Measurements from ENCODE around the gene ENTPD7. TPM values are rescaled to one million over a fixed set of nuclear protein-coding genes. Genes with fewer than 3 reads are reported as not detected.
A peak's percentile ranks its signal among the peaks of the same experiment; 100 is the strongest.

The ENTPD7 gene
- total and polyA plus RNA-seq, 9 of the 15 experiments (the other 6 are each of a cell fraction or from before 2014, with no cell fraction given) = 1.4 to 13.9 (median 8.5) TPM

- FAIRE-seq (peak; percentile 77), ATAC-seq (peak; percentile 83), DNase-seq (ENCODE audit: extremely low read depth in 1 of 4, low spot score in 3 of 4) (peak; percentile 40 to 61 (median 58))
- Histone ChIP-seq H3K4me3 (no peak overlapping the region), H2AFZ (ENCODE audit: low read depth, low read length) (no peak overlapping the region), H3K36me3 (ENCODE audit: control insufficient read depth, insufficient read depth, low read length) (peaks cover 52% of the 10 kb centered on the region; the same call in 2 of the 3 replicates), H3K9me1 (ENCODE audit: control insufficient read depth, insufficient read depth, low read length) (no peaks in the 10 kb centered on the region), H4K20me1 (replicated peaks; ENCODE audit: control insufficient read depth, insufficient read depth, low read length) (no peaks in the 10 kb centered on the region; the same call in none of the 2 replicates), H3K9me3 (replicated peaks; ENCODE audit: control insufficient read depth, insufficient read depth, low read depth, low read length) (no peaks in the 10 kb centered on the region), H3K27me3 (ENCODE audit: control insufficient read depth in 2 of 2, insufficient read depth in 2 of 2, low read length in 2 of 2) (no peaks in the 10 kb centered on the region), H3K79me2 (ENCODE audit: control insufficient read depth, insufficient read depth, low read length) (peaks cover 16% of the 10 kb centered on the region), H3K9ac (ENCODE audit: insufficient read depth in 1 of 2, low read depth in 2 of 2, low read length in 2 of 2) (no peak overlapping the region), H3K4me1 (replicated peaks in 1 of 2; ENCODE audit: control insufficient read depth in 2 of 2, insufficient read depth in 2 of 2, low read length in 2 of 2) (peaks cover 0 to 4% of the 10 kb centered on the region in 2 experiments; a peak in 3 of 5 replicates), H3K4me2 (ENCODE audit: insufficient read depth, low read length) (no peak overlapping the region), H3K27ac (ENCODE audit: extremely low read depth, low read depth, low read length) (no peak overlapping the region)
- CTCF ChIA-PET (ENCODE audit: low intra/inter-chr PET ratio) = interaction anchor here (0.7 to 2.2 kb wide), 4 partner anchors 52 to 395 kb away, joined by 3 to 14 read pairs (median 11); no protein-coding TSS in a partner anchor
- BruUV-seq (replicated peaks) = no TSS peak
- intact Hi-C loops (cut with micrococcal nuclease) = loop anchor here (2.0 kb wide), 3 partner anchors 51 to 219 kb away; no protein-coding TSS in a partner anchor
- POLR2A ChIA-PET = interaction anchor here (0.6 to 1.4 kb wide), 3 partner anchors 8 to 775 kb away, joined by 3 to 9 read pairs (median 4); partner anchors contain the start of gene SLC25A28
- in situ Hi-C loops (cut with MboI) = loop anchor here (5.0 kb wide), 2 partner anchors 50 to 180 kb away; partner anchors contain the start of gene GOT1
- 14% methylated on average over 7 of the region's 7 CpGs for WGBS (ENCODE audit: insufficient coverage, low coverage, missing lambda C conversion rate)
- TF ChIP-seq FOS (IDR thresholded peaks at IDR 0.05; ENCODE audit: extremely low read depth, insufficient read length) = no peak
- TF ChIP-seq, protein P1, sequence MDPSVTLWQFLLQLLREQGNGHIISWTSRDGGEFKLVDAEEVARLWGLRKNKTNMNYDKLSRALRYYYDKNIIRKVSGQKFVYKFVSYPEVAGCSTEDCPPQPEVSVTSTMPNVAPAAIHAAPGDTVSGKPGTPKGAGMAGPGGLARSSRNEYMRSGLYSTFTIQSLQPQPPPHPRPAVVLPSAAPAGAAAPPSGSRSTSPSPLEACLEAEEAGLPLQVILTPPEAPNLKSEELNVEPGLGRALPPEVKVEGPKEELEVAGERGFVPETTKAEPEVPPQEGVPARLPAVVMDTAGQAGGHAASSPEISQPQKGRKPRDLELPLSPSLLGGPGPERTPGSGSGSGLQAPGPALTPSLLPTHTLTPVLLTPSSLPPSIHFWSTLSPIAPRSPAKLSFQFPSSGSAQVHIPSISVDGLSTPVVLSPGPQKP (CRISPR knock-in tag; IDR thresholded peaks at IDR 0.05) = no peak
- peak; percentile 59 to 71 for TF ChIP-seq RAD21 (CRISPR knock-in tag; conservative IDR thresholded peaks at IDR 0.05 in 1 of 2, IDR thresholded peaks at IDR 0.05 in 1 of 2)
- TF ChIP-seq SRSF1 (IDR thresholded peaks at IDR 0.05; ENCODE audit: low read depth, low read length) = no peak
- TF ChIP-seq ZNF311 (CRISPR knock-in tag; IDR thresholded peaks at IDR 0.05) = no peak
- TF ChIP-seq, protein P2, sequence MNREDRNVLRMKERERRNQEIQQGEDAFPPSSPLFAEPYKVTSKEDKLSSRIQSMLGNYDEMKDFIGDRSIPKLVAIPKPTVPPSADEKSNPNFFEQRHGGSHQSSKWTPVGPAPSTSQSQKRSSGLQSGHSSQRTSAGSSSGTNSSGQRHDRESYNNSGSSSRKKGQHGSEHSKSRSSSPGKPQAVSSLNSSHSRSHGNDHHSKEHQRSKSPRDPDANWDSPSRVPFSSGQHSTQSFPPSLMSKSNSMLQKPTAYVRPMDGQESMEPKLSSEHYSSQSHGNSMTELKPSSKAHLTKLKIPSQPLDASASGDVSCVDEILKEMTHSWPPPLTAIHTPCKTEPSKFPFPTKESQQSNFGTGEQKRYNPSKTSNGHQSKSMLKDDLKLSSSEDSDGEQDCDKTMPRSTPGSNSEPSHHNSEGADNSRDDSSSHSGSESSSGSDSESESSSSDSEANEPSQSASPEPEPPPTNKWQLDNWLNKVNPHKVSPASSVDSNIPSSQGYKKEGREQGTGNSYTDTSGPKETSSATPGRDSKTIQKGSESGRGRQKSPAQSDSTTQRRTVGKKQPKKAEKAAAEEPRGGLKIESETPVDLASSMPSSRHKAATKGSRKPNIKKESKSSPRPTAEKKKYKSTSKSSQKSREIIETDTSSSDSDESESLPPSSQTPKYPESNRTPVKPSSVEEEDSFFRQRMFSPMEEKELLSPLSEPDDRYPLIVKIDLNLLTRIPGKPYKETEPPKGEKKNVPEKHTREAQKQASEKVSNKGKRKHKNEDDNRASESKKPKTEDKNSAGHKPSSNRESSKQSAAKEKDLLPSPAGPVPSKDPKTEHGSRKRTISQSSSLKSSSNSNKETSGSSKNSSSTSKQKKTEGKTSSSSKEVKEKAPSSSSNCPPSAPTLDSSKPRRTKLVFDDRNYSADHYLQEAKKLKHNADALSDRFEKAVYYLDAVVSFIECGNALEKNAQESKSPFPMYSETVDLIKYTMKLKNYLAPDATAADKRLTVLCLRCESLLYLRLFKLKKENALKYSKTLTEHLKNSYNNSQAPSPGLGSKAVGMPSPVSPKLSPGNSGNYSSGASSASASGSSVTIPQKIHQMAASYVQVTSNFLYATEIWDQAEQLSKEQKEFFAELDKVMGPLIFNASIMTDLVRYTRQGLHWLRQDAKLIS (CRISPR knock-in tag; IDR thresholded peaks at IDR 0.05) = no peak
- no peak for TF ChIP-seq BACH1 (tag; IDR thresholded peaks at IDR 0.05)
- no peak for TF ChIP-seq KAT8 (IDR thresholded peaks at IDR 0.05; ENCODE audit: low read depth)
- TF ChIP-seq CUX1 (CRISPR knock-in tag; IDR thresholded peaks at IDR 0.05) = no peak
- peak; percentile 66 for TF ChIP-seq SMC3 (conservative IDR thresholded peaks at IDR 0.05; ENCODE audit: insufficient read depth, low read depth, low read length)
These were observed 47.0 kb upstream of the ENTPD7 start for GRCh38 chr10:99612167-99612831.
